HepG2 (cell line): Measurements from ENCODE around the gene PLEKHB2. TPM values are rescaled to one million over a fixed set of nuclear protein-coding genes. Genes with fewer than 3 reads are reported as not detected.
"Not testable (repeated sequence)": the region's sequence is repeated elsewhere in the genome, so short reads cannot be mapped to it uniquely, and the experiment has no call there.

ENCODE experiments used
- ATAC-seq: fragments of 200-7000 bp; cut with Tn5 transposase; 3 replicates; pipeline ENCODE4 v1.9.1; 2020; ENCODE audit warnings: mild to moderate bottlenecking, moderate library complexity
- BruUV-seq: library from RNA; stranded (reverse); fragments of 400-500 nt; replicated peaks from 2 replicates; lab custom pipeline; 2021; lab: Mats Ljungman, UMichigan
- CTCF ChIA-PET: fragments of 300-600 bp; formaldehyde crosslinking; extraction: SDS; loops from one replicate; lab custom pipeline; 2021; ENCODE audit warnings: low total read pairs, inconsistent platforms, low intra/inter-chr PET ratio; lab: Yijun Ruan, JAX
- POLR2A ChIA-PET: fragments of 350-600 bp; sonication (Branson Sonifier 250); formaldehyde crosslinking; loops from one replicate; lab custom pipeline; 2020; ENCODE audit warnings: antibody characterized with exemption, inconsistent platforms; lab: Yijun Ruan, JAX
- DNase-seq: peaks from one replicate; pipeline ENCODE4 v3.0.0-alpha.2; 2015; ENCODE audit warnings: low spot score
- FAIRE-seq: peaks from 3 replicates; lab custom pipeline; 2011; peaks lifted over from hg19 to GRCh38; lab: Jason Lieb, UNC
- H2AFZ ChIP-seq: one replicate; pipeline ENCODE4 v1.6.1; 2011; ENCODE audit warnings: low read length, inconsistent platforms
- H3K27ac ChIP-seq: fragments of 300-600 bp; 3 replicates; pipeline ENCODE4 v1.8.0; 2011; ENCODE audit warnings: mixed run types, mild to moderate bottlenecking, mixed read lengths, low read length, inconsistent platforms; ENCODE audit not compliant: insufficient read depth; ENCODE audit errors: extremely low read length
- H3K27me3 ChIP-seq, 2 experiments: fragments of 200-600 bp in 1 of 2; 2 replicates in 1 of 2; 3 replicates in 1 of 2; pipeline versions ENCODE4 v1.6.0 to v1.8.0; 2011; ENCODE audit warnings: low read length in 2 of 2, mild to moderate bottlenecking in 2 of 2, moderate library complexity in 2 of 2, inconsistent platforms in 1 of 2; ENCODE audit not compliant: insufficient read depth in 2 of 2, control insufficient read depth in 1 of 2
- H3K36me3 ChIP-seq, 2 experiments: fragments of 200-600 bp in 1 of 2; replicated peaks in 1 of 2; 2 replicates in 1 of 2; 3 replicates in 1 of 2; pipeline versions ENCODE4 v1.5.1 to v1.8.0; 2011; ENCODE audit warnings: low read length in 2 of 2, inconsistent platforms in 1 of 2; ENCODE audit not compliant: insufficient read depth in 2 of 2, control insufficient read depth in 1 of 2
- H3K4me1 ChIP-seq: 2 replicates; pipeline ENCODE4 v1.5.1; 2012; ENCODE audit warnings: low read length, inconsistent platforms; ENCODE audit not compliant: insufficient read depth
- H3K4me2 ChIP-seq: 2 replicates; pipeline ENCODE4 v1.6.0; 2011; ENCODE audit warnings: low read depth, low read length, inconsistent platforms
- H3K4me3 ChIP-seq, 3 experiments: fragments of 200-600 bp in 1 of 3; sonication (generic), shearing (Covaris generic) in 1 of 3; replicated peaks in 1 of 3; 2 replicates each; pipeline ENCODE4 v1.5.1; 2011 to 2016; ENCODE audit warnings: low read length in 3 of 3, inconsistent platforms in 2 of 3, low read depth in 2 of 3, mild to moderate bottlenecking in 2 of 3, control low read depth in 1 of 3, mixed read lengths in 1 of 3; ENCODE audit not compliant: insufficient read depth in 1 of 3
- H3K79me2 ChIP-seq: one replicate; pipeline ENCODE4 v1.6.1; 2011; ENCODE audit warnings: low read length, inconsistent platforms; ENCODE audit not compliant: insufficient read depth
- H3K9ac ChIP-seq: 2 replicates; pipeline ENCODE4 v1.6.0; 2011; ENCODE audit warnings: mild to moderate bottlenecking, low read depth, low read length, inconsistent platforms; ENCODE audit not compliant: insufficient read depth
- H3K9me3 ChIP-seq: 2 replicates; pipeline ENCODE4 v1.5.1; 2012; ENCODE audit warnings: mild to moderate bottlenecking, low read length
- H4K20me1 ChIP-seq: 2 replicates; pipeline ENCODE4 v1.6.0; 2011; ENCODE audit warnings: inconsistent platforms, mild to moderate bottlenecking, low read length, moderate library complexity; ENCODE audit not compliant: insufficient read depth
- BCLAF1 ChIP-seq: fragments of 450-650 bp; IDR thresholded peaks from 2 replicates; pipeline ENCODE4 v1.6.1; 2017; ENCODE audit warnings: mild to moderate bottlenecking
- MIER3 ChIP-seq: IDR thresholded peaks from 2 replicates; pipeline ENCODE4 v1.6.1; 2016; ENCODE audit warnings: missing compliant biosample characterization, borderline replicate concordance
- NONO ChIP-seq, 2 experiments: fragments of 450-650 bp in 1 of 2; sonication (generic) in 1 of 2; formaldehyde crosslinking in 1 of 2; IDR thresholded peaks in 1 of 2; conservative IDR thresholded peaks in 1 of 2; 2 replicates each; pipeline versions ENCODE4 v1.6.1 to v1.8.0; 2017 to 2022; ENCODE audit warnings: mild to moderate bottlenecking in 1 of 2, missing genetic modification reagents in 1 of 2, moderate library complexity in 1 of 2
- ZNF260 ChIP-seq: sonication (generic); formaldehyde crosslinking; IDR thresholded peaks from 2 replicates; pipeline ENCODE4 v1.4.0; 2020; ENCODE audit warnings: missing genetic modification reagents, low read depth, mild to moderate bottlenecking, borderline replicate concordance
- WGBS: methylation state at CpG from one replicate; pipeline ENCODE4 v1.1.6; 2017; ENCODE audit warnings: low lambda C conversion rate; 5-methylcytosine and 5-hydroxymethylcytosine counted together
- in situ Hi-C: cut with HindIII; loops from 2 replicates; pipeline ENCODE4 v1.10.0; 2017; ENCODE audit warnings: low pct_unique_long_range_greater_than_20kb; ENCODE audit not compliant: extremely low pct_ligation_motif_present
- intact Hi-C: fragments of 100-400 bp; cut with micrococcal nuclease; formaldehyde crosslinking; loops from one replicate; pipeline ENCODE4 v1.10.0; 2022; ENCODE audit not compliant: unreplicated experiment
- polyA plus RNA-seq, 8 experiments: library from polyadenylated mRNA; depleted of rRNA in 3 of 8; stranded (reverse) in 7 of 8; unstranded in 1 of 8; fragments of >200 nt; fragmentation: Illumina TruSeq in 4 of 8; extraction: Trizol in 4 of 8; gene quantifications; 2 replicates each; pipeline versions ENCODE4 v1.2.1 to v1.2.3, GENCODE V29; 2011 to 2016; ENCODE audit warnings: low read depth in 4 of 8, missing spikeins in 1 of 8, mixed read lengths in 1 of 8; ENCODE audit not compliant: insufficient read depth in 1 of 8
- total RNA-seq, 5 experiments: library from RNA; depleted of rRNA; stranded (reverse); fragments of >200 nt; fragmentation: Illumina TruSeq; extraction: Trizol; gene quantifications; 2 replicates each; pipeline ENCODE4 v1.2.3, GENCODE V29; 2016; ENCODE audit warnings: low read depth in 1 of 5

Gene PLEKHB2
- total and polyA plus RNA-seq, 2 of the 13 experiments (the other 11 are each of a cell fraction or from before 2014, with no cell fraction given), result 73.0 to 78.9 TPM

DNA sequence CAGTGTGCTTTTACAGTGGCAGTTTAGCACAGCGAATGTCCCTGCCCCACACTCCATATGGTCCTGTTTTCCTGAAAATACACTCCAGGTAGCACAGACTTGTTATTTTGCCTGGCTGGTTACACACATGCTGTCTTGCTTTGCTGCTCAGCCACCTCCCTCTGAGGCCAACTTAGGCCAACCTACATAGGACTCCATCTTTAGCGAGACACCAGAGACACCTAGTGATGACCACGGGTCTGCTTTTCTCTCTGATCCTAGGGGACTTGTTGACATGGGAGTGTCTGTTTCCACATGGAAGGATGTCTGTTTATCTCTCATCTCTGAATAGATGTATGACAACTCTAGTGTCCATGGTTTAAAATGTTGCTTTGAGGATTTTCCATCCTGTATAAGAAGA is 43.3 kb downstream of the PLEKHB2 start (continued):
- no peak for TF ChIP-seq BCLAF1
- TF ChIP-seq ZNF260, result no peak
- TF ChIP-seq MIER3 (CRISPR knock-in tag), result no peak
- TF ChIP-seq NONO (IDR thresholded peaks at IDR 0.05), result no peak
- TF ChIP-seq NONO (CRISPR knock-in tag; conservative IDR thresholded peaks at IDR 0.05), result 0 out of 2 replicates have a peak, but pooled peaks have one; percentile 18

GRCh38 chr2:131150109-131150508 is 45.0 kb downstream of the PLEKHB2 start:
- in situ Hi-C loops, result loop anchor here (25.0 kb wide), 1 partner anchor 512 kb away; no protein-coding TSS in a partner anchor
- BruUV-seq, H3K4me3 ChIP-seq, DNase-seq, H3K79me2 ChIP-seq, POLR2A ChIA-PET, ATAC-seq, H3K4me2 ChIP-seq, H3K27me3 ChIP-seq, H2AFZ ChIP-seq, CTCF ChIA-PET, H3K9ac ChIP-seq, H4K20me1 ChIP-seq, H3K27ac ChIP-seq, H3K9me3 ChIP-seq, FAIRE-seq: not testable (repeated sequence)
- Histone ChIP-seq H3K4me1 (peaks cover 18% of the 10 kb centered on the region), H3K36me3 (peaks cover 16 to 48% of the 10 kb centered on the region in 2 experiments)
- 97% methylated on average over 9 of the region's 9 CpGs for WGBS
- intact Hi-C loops, result loop anchor here (10.0 kb wide), 3 partner anchors 345 to 995 kb away; partner anchors contain the start of gene MZT2A
